NB4 (cell line): Measurements from ENCODE around the gene NGLY1.
A peak's percentile ranks its signal among the peaks of the same experiment; 100 is the strongest.

Experiments used
- DNase-seq: peaks from one replicate; pipeline ENCODE4 v3.0.0; 2010; ENCODE audit warnings: low read depth
- H3K4me3 ChIP-seq: one replicate; pipeline ENCODE4 v1.5.1; 2011; ENCODE audit warnings: mild to moderate bottlenecking, low read depth, low read length, moderate library complexity
- CTCF ChIP-seq: IDR thresholded peaks from one replicate; pipeline ENCODE4 v1.5.1; 2012; ENCODE audit warnings: low read depth, low read length
- MAX ChIP-seq: IDR thresholded peaks from 2 replicates; pipeline ENCODE4 v1.6.1; 2011; ENCODE audit warnings: low read depth, low read length
- MYC ChIP-seq: IDR thresholded peaks from 2 replicates; pipeline ENCODE4 v1.6.1; 2011; ENCODE audit warnings: low read depth, low read length
- POLR2A ChIP-seq: IDR thresholded peaks from 2 replicates; pipeline ENCODE4 v1.6.1; 2011; ENCODE audit warnings: mild to moderate bottlenecking; ENCODE audit not compliant: insufficient read length; ENCODE audit errors: extremely low read depth

The NGLY1 gene

GRCh38 chr3:25751048-25751447 is 32.2 kb downstream of the NGLY1 start:
- no peak for DNase-seq
- no peak overlapping the region for H3K4me3 ChIP-seq
- TF ChIP-seq MYC (no peak), MAX (no peak), POLR2A (no peak), CTCF (no peak)

- H3K4me3 ChIP-seq: no peak overlapping the region
- TF ChIP-seq MYC (no peak), MAX (no peak), CTCF (no peak), POLR2A (no peak)
- no peak for DNase-seq
Observed at GRCh38 chr3:25749031-25749581, 34.1 kb downstream of the NGLY1 start.

GRCh38 chr3:25748189-25748588 is 35.1 kb downstream of the NGLY1 start:
- no peak for DNase-seq
- no peak for TF ChIP-seq POLR2A
- no peak for TF ChIP-seq MYC
- no peak for TF ChIP-seq MAX
- no peak for TF ChIP-seq CTCF
- H3K4me3 ChIP-seq: no peak overlapping the region

GRCh38 chr3:25747033-25747432 is 36.2 kb downstream of the NGLY1 start:
- no peak overlapping the region for H3K4me3 ChIP-seq
- TF ChIP-seq CTCF (no peak), MYC (no peak), MAX (no peak), POLR2A (no peak)
- no peak for DNase-seq

- peak; percentile 32 for DNase-seq
- TF ChIP-seq MYC: no peak
- no peak for TF ChIP-seq POLR2A
- no peak for TF ChIP-seq MAX
- TF ChIP-seq CTCF: no peak
- no peak overlapping the region for H3K4me3 ChIP-seq
Observed at GRCh38 chr3:25744470-25744869, 38.8 kb downstream of the NGLY1 start.

- TF ChIP-seq MAX (no peak), MYC (no peak), CTCF (no peak), POLR2A (no peak)
- DNase-seq: no peak
- no peak overlapping the region for H3K4me3 ChIP-seq
Observed at GRCh38 chr3:25728101-25728500, 55.1 kb downstream of the NGLY1 start.
